Glutamatergic neuron (in vitro differentiated cells): ENCODE measurements around the gene ZBTB34. TPM values are rescaled to one million over a fixed set of nuclear protein-coding genes. Genes with fewer than 3 reads are reported as not detected.

Experiments used
- DNase-seq: peaks from one replicate; pipeline ENCODE4 v3.0.0; 2022
- H3K27ac Mint-ChIP-seq: one replicate; pipeline ENCODE4 v1.8.0; 2020; ENCODE audit warnings: mild to moderate bottlenecking, mixed read lengths, inconsistent platforms; ENCODE audit not compliant: unreplicated experiment
- H3K27me3 Mint-ChIP-seq: one replicate; pipeline ENCODE4 v1.8.0; 2020; ENCODE audit warnings: mild to moderate bottlenecking, moderate library complexity, mixed read lengths, inconsistent platforms; ENCODE audit not compliant: unreplicated experiment
- H3K36me3 Mint-ChIP-seq: one replicate; pipeline ENCODE4 v1.8.0; 2020; ENCODE audit warnings: mild to moderate bottlenecking, mixed read lengths, inconsistent platforms; ENCODE audit not compliant: unreplicated experiment
- H3K4me1 Mint-ChIP-seq: one replicate; pipeline ENCODE4 v1.8.0; 2020; ENCODE audit warnings: mild to moderate bottlenecking, low read depth, mixed read lengths, inconsistent platforms; ENCODE audit not compliant: unreplicated experiment
- H3K4me3 Mint-ChIP-seq: one replicate; pipeline ENCODE4 v1.8.0; 2020; ENCODE audit warnings: mild to moderate bottlenecking, mixed read lengths, inconsistent platforms; ENCODE audit not compliant: unreplicated experiment
- H3K9me3 Mint-ChIP-seq: one replicate; pipeline ENCODE4 v1.8.0; 2020; ENCODE audit warnings: mild to moderate bottlenecking, moderate library complexity, mixed read lengths, inconsistent platforms; ENCODE audit not compliant: unreplicated experiment
- total RNA-seq: library from RNA; stranded (reverse); fragmentation: NEBNext Ultra II Directional; extraction: Animal tissue kit (Norgen Biotek cat#: 25700); gene quantifications from one replicate; pipeline ENCODE4 v1.2.1, GENCODE V29; 2021; ENCODE audit not compliant: unreplicated experiment
- TF ChIP-seq, protein P1 (sequence below): fragments of 200-600 bp; sonication (generic); IDR thresholded peaks from one replicate; pipeline ENCODE4 v1.5.0; 2021; ENCODE audit not compliant: partially characterized antibody, unreplicated experiment

The ZBTB34 gene
- total RNA-seq, 1 donor from 2014 or later = 21.0 TPM

DNA sequence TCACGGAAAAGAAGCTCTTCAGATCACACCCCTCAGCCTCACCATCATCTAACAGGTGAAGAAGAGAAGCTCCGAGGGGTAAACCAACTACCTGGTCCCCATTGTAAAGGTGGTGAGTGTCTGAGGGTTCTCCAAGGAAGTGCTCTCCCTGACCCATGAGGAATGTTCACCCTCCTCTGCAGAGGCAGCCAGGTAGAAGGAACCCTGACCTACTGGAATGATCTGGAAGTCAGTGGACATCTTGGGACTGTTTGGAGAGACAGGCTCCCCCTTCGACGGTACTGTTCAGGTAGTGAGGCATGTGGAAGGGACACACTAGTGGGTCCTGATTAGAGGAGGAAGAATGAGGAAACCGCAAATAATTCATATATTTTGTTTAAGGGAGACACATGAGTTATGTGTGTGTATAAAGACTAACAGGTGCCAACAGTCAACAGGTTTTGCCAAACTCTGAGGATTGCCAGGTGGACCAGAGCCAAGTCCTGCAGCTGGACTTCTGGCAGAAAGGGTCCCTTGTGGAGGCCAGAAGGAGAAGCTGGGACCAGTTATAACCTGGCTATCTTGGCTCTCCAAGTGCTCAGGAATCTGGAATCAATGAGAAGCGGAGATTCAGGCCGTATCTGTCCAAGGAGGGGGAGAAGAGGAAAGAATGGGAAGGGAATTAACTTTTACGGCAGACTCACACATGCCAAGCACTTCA lies 3.0 kb upstream of the ZBTB34 start:
- H3K36me3 Mint-ChIP-seq = no peaks in the 10 kb centered on the region
- peaks cover 7% of the 10 kb centered on the region for H3K9me3 Mint-ChIP-seq
- peaks cover 9% of the 10 kb centered on the region for H3K4me1 Mint-ChIP-seq
- no peak overlapping the region for H3K4me3 Mint-ChIP-seq
- TF ChIP-seq, protein P1, sequence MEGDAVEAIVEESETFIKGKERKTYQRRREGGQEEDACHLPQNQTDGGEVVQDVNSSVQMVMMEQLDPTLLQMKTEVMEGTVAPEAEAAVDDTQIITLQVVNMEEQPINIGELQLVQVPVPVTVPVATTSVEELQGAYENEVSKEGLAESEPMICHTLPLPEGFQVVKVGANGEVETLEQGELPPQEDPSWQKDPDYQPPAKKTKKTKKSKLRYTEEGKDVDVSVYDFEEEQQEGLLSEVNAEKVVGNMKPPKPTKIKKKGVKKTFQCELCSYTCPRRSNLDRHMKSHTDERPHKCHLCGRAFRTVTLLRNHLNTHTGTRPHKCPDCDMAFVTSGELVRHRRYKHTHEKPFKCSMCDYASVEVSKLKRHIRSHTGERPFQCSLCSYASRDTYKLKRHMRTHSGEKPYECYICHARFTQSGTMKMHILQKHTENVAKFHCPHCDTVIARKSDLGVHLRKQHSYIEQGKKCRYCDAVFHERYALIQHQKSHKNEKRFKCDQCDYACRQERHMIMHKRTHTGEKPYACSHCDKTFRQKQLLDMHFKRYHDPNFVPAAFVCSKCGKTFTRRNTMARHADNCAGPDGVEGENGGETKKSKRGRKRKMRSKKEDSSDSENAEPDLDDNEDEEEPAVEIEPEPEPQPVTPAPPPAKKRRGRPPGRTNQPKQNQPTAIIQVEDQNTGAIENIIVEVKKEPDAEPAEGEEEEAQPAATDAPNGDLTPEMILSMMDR = no peak
- H3K27ac Mint-ChIP-seq = no peak overlapping the region
- peaks cover 14% of the 10 kb centered on the region for H3K27me3 Mint-ChIP-seq
- DNase-seq = no peak

DNA sequence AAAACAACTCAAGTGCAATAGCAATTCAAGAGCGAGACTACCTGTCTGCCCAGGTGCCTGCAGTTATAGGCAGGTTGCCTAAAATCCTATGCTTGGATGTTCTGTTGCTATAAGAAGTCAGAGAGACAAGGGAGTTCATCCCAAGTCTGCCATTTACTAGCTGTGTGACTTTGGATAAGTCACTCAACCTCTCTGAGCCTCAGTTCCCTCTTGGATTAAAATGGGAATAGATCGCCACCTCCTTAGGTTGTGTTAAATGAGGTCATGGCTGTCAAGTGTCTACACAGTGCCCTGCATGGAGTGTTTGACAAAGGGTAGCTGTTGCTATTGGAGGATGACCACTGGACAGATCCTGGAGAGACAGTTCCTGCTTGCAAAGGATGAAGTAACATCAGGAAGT lies 1.3 kb upstream of the ZBTB34 start:
- H3K9me3 Mint-ChIP-seq = peaks cover 11% of the 10 kb centered on the region
- peak overlapping the region; percentile 79 for H3K4me3 Mint-ChIP-seq
- no peaks in the 10 kb centered on the region for H3K36me3 Mint-ChIP-seq
- TF ChIP-seq, protein P1 = no peak
- H3K4me1 Mint-ChIP-seq = peaks cover 14% of the 10 kb centered on the region
- H3K27ac Mint-ChIP-seq = peak overlapping the region; percentile 28
- no peak for DNase-seq
- peaks cover 11% of the 10 kb centered on the region for H3K27me3 Mint-ChIP-seq

DNA sequence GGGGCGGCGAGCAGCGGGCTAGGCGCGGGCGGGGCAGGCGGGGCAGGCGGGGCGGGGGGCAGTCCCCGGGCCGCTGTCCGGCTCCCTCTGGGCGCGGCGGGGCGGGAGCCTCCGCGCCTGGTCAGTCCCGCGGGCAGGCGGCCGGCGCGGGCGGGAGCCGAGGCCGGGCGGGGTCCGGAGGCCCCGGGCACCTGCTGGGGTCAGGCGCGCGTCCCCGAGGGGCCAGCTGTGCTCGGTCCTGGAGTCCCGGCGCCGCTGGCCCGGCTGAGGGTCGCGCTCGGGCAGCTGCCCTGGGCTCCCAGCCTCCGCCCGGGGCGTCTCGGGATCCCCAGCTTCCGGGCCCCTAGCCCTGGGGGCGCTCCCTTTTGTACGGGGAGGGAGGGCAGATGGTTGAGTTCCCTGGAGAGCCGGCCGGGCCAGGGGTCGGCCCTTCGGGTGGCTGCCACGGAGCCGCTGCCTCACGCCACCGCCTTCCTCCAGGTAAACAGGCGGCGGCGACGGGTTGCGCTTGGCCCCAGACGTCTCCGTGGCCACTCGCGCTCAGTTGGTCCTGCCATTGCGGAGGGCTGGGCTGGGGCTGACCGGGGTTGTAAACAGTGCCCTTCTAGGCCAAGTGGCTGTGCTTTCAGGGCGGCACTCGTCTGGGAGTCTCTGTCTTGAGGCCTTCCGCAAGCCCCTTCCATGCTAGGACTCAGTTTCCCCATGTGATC lies 473 bp downstream of the ZBTB34 start:
- peak; percentile 60 for DNase-seq
- TF ChIP-seq, protein P1 = no peak
- Mint-ChIP-seq H3K9me3 (peaks cover 11% of the 10 kb centered on the region), H3K36me3 (no peaks in the 10 kb centered on the region), H3K4me1 (peaks cover 14% of the 10 kb centered on the region), H3K4me3 (peak overlapping the region; percentile 92), H3K27me3 (peaks cover 11% of the 10 kb centered on the region), H3K27ac (peak overlapping the region; percentile 74)

DNA sequence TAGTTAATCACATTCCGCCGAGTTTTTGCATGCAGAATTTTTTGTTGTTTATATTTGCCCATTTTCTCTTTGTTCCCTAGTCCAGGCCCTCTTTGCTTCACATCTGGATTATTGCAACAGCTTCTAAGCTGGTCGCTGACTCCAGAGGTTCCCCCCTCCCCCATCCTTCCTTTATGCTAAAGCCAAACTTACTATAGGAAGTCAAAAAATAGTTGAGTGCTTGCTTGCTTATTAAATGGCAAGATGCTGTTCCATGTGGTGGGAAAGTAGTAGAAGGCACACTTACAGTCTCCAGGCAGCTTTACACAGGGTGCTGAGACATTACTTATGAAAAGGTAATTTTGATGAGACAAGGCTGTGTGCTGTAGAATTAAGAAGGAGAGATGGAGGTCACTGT lies 1.3 kb downstream of the ZBTB34 start:
- TF ChIP-seq, protein P1 = no peak
- H3K4me3 Mint-ChIP-seq = peak overlapping the region; percentile 92
- H3K4me1 Mint-ChIP-seq = peaks cover 14% of the 10 kb centered on the region
- peaks cover 11% of the 10 kb centered on the region for H3K9me3 Mint-ChIP-seq
- H3K27me3 Mint-ChIP-seq = peaks cover 11% of the 10 kb centered on the region
- no peaks in the 10 kb centered on the region for H3K36me3 Mint-ChIP-seq
- DNase-seq = no peak
- H3K27ac Mint-ChIP-seq = peak overlapping the region; percentile 74
